ENCODE results near the gene MIPEP.

GRCh38 chr13:23683084-23683483, 206.1 kb downstream of the MIPEP start:
- TF ChIP-seq CTCF (IDR thresholded peaks at IDR 0.05) (no peak), POLR2A (IDR thresholded peaks at IDR 0.05) (no peak), POLR2AphosphoS5 (IDR thresholded peaks at IDR 0.05) (no peak), EP300 (IDR thresholded peaks at IDR 0.05) (no peak)
